GM12891 (cell line): ENCODE results near the gene KDM4C.

Source experiments
- POLR2A ChIP-seq: IDR thresholded peaks from 2 replicates; pipeline ENCODE4 v1.6.1; 2011; ENCODE audit warnings: low read depth, low read length, control low read depth
- POLR2AphosphoS5 ChIP-seq: IDR thresholded peaks from 2 replicates; pipeline ENCODE4 v1.6.1; 2011; ENCODE audit warnings: low read depth, low read length, control low read depth
- POU2F2 ChIP-seq: IDR thresholded peaks from 2 replicates; pipeline ENCODE4 v1.6.1; 2011; ENCODE audit warnings: low read depth, mild to moderate bottlenecking, control low read depth, low read length, moderate library complexity

DNA sequence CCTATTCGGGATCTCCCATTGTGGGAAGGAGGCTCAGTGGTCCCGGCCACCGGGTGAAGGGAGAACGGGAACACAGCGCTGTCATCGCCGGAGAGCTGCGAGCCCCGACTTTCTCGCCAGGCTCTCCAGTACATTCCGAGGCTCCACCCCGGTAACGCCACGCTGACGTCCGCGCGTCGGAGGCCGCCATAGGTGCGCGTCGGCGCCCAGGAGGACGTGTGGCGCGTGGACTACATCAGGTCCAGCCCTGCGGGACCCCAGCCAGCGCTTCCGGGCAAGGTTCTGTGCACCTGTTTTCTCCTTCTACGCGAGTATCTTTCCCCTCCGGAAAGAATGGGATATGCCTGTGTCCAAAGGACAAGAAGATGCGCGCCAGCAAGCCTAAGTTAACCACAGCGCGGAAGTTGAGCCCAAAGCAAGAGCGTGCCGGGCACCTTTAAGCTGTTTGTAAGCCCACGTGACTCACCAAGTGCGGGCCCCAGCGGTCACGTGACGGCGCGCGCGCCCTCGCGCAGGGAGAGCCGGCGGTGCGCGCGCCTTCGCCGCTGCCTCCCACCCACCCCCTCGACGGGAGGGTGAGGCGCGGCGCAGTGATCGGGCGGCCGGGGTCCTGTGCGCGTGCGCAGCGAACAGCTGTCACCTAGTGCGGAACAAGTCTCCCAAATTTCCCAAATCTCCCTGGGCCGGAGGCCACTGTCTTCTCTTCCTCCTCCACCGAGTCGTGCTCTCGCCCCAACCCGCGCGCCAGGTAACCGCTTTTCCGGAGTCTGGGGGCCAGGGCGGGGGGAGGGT is at the start of gene KDM4C:
- TF ChIP-seq POLR2AphosphoS5: peak; percentile 96
- TF ChIP-seq POU2F2: peak; percentile 74
- TF ChIP-seq POLR2A: peak; percentile 94
